Measurements from ENCODE around the gene PGAP6.
"Not testable (repeated sequence)": the region's sequence is repeated elsewhere in the genome, so short reads cannot be mapped to it uniquely, and the experiment has no call there.

PGAP6 gene

GRCh38 chr16:378113-378820, 3.5 kb downstream of the PGAP6 start:
- not testable (repeated sequence) for DNase-seq

- no peak for DNase-seq
Observed at GRCh38 chr16:377419-377951, 4.3 kb downstream of the PGAP6 start.

DNA sequence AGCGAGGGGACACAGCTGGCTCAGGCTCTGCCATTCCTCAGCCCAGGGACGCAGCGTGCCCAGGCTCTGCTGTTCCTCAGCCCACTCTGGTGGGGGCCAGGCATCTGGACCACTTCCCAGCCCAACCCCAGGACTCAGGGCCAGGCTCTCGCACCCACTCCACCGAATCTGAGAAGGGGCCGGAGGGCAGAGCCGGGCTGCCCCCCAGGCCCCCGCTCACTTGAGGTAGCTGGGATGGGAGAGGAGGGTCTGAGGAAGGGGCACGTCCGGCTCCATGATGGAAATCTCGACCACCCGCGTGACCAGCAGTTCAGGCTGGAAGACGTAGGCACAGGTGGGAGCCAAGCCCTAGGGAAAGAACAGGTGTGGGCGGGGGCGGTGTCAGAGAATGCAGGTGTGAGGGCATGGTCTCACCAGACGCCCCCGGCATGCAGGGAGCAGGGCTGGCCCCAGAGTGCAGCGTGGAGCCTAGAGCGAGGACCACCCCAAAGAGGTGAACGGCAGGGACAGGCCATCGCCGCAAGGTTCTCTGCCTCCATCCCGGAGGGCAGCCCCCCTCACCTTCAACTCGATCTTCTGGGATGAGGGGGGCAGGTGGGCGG, 4.9 kb downstream of the PGAP6 start:
- DNase-seq, result no peak

GRCh38 chr16:375927-376816, 5.6 kb downstream of the PGAP6 start:
- DNase-seq, result no peak

GRCh38 chr16:375212-375611, 6.6 kb downstream of the PGAP6 start:
- no peak for DNase-seq

- no peak for DNase-seq
Observed at GRCh38 chr16:374616-374926, 7.2 kb downstream of the PGAP6 start.

DNA sequence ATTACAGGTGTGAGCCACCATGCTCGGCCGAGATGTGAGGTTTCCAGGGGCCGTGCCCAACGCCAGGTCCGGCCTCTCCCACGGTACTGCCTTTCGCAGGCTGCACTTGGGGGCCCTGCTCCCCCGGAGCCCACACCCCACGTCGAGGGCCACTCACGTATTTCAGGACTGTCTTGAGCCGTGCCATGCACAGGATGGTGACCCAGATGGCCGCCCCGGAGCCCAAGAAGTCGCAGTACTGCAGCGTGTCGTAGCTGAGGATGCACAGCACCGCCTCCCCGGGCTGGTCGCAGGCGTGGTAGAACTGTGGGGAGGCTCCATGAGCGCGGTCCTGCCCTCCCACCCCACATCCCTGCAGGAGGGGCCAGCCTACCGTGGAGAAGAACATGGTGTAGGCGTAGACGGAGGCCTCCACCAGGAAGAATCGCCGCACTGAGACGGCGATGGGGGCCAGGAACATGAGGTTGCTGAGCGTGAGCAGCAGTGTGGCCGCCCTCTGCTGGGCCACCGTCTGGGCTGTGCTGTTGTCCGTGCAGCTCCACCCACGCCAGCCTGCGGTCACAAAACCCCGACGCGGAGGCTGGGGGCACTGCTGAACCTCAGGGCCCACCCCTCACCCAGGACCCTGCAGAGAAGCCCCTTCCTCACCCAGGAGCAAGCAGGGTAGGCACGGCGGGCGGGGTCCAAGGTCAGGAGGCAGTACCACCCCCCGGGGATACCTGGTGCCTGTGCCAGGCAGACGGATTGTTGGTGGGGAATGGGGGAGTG, 7.7 kb downstream of the PGAP6 start:
- DNase-seq, result no peak

DNA sequence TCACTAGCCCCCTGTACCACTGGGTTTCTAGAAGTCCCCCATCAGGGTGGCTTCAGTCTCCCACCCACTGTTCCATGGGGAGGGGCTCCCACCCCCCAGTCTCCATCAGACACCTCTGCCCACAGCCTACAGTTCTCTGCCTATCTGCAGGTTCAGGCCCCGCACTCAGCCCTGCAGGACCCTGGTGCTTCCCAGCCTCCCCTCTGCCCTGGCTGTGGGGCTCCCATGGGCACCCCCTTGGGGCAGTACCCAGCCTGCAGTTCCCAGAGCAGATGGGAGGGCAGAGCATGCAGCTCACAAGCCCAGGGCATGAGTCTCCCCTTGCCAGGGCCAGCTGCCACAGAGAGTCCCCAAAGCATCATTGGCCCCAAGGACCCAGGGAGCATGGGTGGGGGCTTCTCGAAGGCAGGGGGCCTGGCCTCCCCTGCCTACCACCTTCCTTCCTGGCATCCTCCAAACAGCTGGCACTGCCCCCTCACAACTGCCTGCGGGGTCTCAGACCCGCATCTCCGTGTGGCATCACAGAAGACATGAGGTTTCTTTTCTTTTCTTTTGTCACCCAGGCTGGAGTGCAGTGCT, 8.7 kb downstream of the PGAP6 start:
- no peak for DNase-seq

GRCh38 chr16:372302-372983, 9.3 kb downstream of the PGAP6 start:
- no peak for DNase-seq

- DNase-seq, result no peak
Observed at GRCh38 chr16:371515-372301, 10.1 kb downstream of the PGAP6 start.

GRCh38 chr16:370979-371514, 10.7 kb downstream of the PGAP6 start:
- DNase-seq, result no peak

- peak; percentile 65 for DNase-seq
Observed at GRCh38 chr16:370443-370842, 11.3 kb downstream of the PGAP6 start, which contains the start of gene MRPL28. MRPL28 (minus strand) TSS chr16:370538; CDS start chr16:370218, 320 bp downstream.

DNA sequence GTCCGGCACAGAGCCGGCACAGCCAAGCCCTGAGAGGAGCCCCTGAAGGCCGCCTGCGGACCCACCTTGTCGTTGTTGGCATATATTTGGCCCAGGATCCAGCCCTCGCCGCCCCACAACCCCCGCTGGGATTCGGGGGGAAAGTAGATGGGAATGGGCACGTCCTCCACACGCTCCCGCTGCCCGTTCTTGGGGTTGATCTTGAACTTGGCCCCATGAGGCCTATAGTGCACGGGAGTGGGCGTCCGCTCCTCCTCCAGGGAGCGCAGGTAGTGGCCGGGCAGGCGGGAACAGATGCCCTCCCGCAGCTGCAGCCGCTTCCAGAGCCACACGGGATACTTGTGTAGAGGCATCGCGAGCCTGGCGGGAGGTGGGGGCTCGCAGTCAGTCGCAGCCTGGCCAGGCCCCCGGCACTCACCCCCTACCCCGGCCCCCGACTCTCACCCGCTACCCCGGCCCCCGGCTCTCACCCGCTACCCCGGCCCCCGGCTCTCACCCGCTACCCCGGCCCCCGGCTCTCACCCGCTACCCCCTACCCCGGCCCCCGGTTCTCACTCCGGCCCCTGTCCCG, 11.8 kb downstream of the PGAP6 start:
- no peak for DNase-seq

- DNase-seq, result no peak
Observed at GRCh38 chr16:369275-369865, 12.4 kb downstream of the PGAP6 start.

DNA sequence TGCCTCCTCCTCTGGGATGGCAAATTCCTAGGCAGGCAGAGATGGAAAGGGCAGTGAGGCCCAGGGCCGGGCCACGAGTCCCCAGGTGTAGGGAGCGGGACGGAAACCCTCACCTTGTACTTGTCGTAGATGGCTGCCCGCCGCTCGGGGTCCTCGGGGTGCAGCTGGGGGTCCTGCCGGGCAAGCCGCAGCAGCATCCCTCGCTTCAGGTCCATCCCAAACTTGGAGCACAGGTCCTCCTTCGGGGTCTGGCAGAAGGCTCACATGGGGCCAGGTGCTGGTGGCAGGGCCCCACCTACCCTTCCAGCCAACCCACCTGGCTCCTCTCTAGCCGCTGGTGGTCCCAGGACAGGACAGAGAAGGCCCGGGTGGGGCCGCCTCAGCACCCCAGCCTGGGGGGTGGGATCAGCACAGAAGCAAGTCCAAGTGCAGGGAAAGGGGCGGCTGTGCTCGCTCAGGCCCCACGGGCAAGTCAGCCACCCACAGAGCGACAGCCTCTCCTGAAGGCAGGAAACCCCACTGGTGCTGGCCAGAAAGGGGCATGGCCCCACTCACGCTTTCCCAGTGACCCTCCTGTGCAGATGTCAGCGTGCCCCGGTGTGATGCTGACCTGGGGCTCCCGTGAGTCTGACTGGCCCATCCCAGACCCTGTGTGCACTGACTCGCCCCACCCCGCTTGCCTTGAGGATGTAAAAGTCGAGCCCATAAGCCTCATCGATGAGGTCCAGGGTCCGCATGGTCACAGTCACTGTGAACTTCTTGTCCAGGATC, 13.2 kb downstream of the PGAP6 start:
- no peak for DNase-seq

GRCh38 chr16:367333-367903, 14.4 kb downstream of the PGAP6 start:
- no peak for DNase-seq

DNA sequence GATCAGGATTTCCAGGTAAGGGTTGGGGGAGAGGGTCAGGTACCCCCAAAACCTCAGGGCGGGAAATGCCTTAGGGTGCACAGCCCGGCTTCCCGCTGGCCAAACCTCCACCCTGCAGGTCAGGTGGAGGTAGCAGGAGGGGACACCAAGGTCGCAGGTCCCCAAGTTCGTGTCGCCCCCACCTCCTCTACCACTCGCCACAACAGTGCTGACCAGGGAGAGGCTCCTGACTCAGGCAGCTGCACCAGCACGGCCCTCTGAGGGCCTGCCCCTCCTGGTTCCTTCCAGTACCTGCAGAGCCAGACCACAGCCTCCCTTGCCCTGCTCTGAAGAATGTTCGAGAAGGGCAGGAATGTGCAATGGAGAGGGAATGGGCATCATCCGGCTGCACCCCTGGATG, 15.3 kb downstream of the PGAP6 start:
- DNase-seq, result no peak
